ENCODE results near the gene ZDHHC1. TPM values are rescaled to one million over a fixed set of nuclear protein-coding genes. Genes with fewer than 3 reads are reported as not detected.
A peak's percentile ranks its signal among the peaks of the same experiment; 100 is the strongest.

The ZDHHC1 gene
- total and polyA plus RNA-seq, 2 experiments from 2014 or later, result 18.7 to 22.4 TPM

DNA sequence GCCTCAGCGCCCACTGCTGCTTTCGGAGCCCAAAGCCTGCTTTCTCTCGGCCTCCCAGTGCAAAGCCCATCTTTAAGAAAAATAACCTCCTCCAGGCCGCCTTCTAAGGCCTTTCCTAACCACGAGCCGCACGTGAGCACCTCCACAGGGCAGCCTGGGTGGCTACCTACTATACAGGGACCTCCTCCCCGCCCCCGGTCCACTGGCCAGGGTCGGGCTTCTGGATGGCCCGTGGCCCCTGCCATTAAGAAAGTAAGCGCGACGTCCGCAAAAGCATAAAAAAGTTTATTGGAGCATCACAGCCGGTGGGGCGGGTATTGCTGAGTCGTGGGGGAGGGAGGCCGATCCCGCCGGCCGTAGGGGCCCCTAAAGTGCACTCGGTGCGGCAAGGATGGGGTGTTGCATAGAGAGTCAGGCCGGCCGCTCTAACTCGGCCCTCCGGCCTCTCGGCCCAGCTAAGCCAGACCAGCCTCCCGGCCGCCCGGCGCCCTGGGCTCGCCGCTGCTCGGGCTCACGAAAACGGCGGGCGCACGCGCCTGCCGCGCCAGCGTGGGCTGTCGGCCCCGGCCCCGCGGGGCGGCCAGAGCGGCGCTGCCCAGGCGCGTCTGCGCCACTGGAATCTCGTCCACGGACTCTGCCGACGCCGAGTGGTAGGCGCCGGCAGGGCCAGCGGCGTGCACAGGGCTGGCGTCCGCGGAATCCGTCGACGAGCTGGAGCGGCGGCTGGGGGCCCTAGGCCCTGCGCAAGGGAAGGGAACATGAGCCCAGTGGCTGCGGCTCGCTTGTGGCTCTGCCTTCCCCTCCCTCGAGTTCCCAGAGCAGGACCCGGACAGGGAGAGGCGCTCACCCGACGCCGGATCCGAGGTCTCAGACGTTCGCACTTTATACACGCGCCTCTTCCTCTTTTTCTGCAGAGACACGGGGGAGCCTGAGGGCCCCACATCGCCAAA is 21.8 kb downstream of the ZDHHC1 start:
- Histone ChIP-seq H3K4me3 (no peak overlapping the region), H3K36me3 (no peaks in the 10 kb centered on the region), H3K27ac (no peak overlapping the region), H3K27me3 (peaks cover 53% of the 10 kb centered on the region), H3K9me3 (ENCODE audit: low read depth) (no peaks in the 10 kb centered on the region), H3K4me1 (ENCODE audit: low read depth) (peaks cover 14% of the 10 kb centered on the region)
- DNase-seq (ENCODE audit: low read depth in 1 of 2, low spot score in 1 of 2), result peak in 1 of 2 donors; percentile 25
- TF ChIP-seq, protein P1, sequence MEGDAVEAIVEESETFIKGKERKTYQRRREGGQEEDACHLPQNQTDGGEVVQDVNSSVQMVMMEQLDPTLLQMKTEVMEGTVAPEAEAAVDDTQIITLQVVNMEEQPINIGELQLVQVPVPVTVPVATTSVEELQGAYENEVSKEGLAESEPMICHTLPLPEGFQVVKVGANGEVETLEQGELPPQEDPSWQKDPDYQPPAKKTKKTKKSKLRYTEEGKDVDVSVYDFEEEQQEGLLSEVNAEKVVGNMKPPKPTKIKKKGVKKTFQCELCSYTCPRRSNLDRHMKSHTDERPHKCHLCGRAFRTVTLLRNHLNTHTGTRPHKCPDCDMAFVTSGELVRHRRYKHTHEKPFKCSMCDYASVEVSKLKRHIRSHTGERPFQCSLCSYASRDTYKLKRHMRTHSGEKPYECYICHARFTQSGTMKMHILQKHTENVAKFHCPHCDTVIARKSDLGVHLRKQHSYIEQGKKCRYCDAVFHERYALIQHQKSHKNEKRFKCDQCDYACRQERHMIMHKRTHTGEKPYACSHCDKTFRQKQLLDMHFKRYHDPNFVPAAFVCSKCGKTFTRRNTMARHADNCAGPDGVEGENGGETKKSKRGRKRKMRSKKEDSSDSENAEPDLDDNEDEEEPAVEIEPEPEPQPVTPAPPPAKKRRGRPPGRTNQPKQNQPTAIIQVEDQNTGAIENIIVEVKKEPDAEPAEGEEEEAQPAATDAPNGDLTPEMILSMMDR (IDR thresholded peaks at IDR 0.05; ENCODE audit: low read depth, low read length), result no peak

DNA sequence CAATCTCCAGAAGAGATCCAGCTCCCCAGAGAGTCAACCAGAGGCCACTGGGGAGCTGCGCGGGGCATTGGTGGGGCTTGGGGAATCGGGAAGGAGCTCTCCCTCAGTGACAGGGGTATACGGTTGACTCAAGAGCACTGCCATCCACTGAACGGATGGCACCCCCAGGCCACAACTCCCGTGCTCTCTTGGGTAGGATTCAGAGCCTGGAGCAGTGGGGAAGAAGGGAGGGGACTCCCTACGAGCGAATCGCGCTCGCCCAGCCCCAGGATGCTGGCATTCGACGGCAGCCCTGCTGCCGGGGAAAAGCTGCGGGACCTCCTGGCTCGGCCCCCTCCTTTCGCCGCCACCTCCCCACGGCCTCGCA is 22.5 kb downstream of the ZDHHC1 start:
- H3K36me3 ChIP-seq, result no peaks in the 10 kb centered on the region
- DNase-seq (ENCODE audit: low read depth in 1 of 2, low spot score in 1 of 2), result no peak
- H3K4me1 ChIP-seq (ENCODE audit: low read depth), result peaks cover 14% of the 10 kb centered on the region
- no peaks in the 10 kb centered on the region for H3K9me3 ChIP-seq (ENCODE audit: low read depth)
- no peak overlapping the region for H3K27ac ChIP-seq
- peaks cover 53% of the 10 kb centered on the region for H3K27me3 ChIP-seq
- H3K4me3 ChIP-seq, result peak overlapping the region; percentile 12
- TF ChIP-seq, protein P1 (IDR thresholded peaks at IDR 0.05; ENCODE audit: low read depth, low read length), result no peak

DNA sequence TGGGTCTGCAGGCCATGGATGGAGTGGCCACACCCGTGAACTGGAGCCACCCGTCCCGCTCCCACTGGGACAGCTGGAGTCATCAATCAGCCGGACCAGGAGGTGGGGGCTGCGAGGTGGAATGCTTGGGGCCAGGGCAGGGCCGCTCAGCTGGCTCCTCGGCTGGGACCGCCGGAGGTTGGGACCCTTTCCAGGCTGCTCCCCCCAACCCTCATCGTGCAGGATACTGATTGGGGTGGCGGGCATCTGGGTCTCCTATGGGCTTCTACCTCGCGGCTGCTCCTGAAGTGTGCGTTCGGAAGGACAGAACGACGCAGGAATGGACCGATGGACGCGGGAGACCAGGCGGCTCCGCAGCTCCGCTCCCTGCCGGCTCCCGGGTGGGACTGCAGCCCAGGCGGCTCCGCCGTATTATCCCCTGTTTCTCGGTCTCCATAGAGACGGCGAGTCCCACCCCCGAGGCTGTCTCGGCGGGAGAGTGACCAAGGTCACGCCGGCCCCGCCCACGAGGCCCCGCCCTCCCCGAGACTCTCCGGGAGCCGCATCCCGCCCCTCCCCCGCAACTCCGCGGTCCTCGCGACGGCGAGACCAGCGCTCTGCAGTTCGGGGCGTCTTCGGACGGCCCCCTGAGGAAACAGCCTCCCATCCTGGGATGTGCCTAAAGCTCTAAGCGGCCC is 23.0 kb downstream of the ZDHHC1 start, which contains the start of gene TPPP3:
Gene TPPP3 (minus strand): TSS at position 388 of the 677 bp plus-strand sequence. CDS start 2,387 bp downstream, outside the sequence.
- peak; percentile 83 to 87 for DNase-seq (ENCODE audit: low read depth in 1 of 2, low spot score in 1 of 2)
- H3K27me3 ChIP-seq, result peaks cover 54% of the 10 kb centered on the region
- H3K4me1 ChIP-seq (ENCODE audit: low read depth), result peaks cover 14% of the 10 kb centered on the region
- H3K36me3 ChIP-seq, result no peaks in the 10 kb centered on the region
- TF ChIP-seq, protein P1 (IDR thresholded peaks at IDR 0.05; ENCODE audit: low read depth, low read length), result peak; percentile 65
- H3K9me3 ChIP-seq (ENCODE audit: low read depth), result no peaks in the 10 kb centered on the region
- H3K4me3 ChIP-seq, result peak within 1 kb of the TSS; percentile 12
- no peak within 1 kb of the TSS for H3K27ac ChIP-seq

DNA sequence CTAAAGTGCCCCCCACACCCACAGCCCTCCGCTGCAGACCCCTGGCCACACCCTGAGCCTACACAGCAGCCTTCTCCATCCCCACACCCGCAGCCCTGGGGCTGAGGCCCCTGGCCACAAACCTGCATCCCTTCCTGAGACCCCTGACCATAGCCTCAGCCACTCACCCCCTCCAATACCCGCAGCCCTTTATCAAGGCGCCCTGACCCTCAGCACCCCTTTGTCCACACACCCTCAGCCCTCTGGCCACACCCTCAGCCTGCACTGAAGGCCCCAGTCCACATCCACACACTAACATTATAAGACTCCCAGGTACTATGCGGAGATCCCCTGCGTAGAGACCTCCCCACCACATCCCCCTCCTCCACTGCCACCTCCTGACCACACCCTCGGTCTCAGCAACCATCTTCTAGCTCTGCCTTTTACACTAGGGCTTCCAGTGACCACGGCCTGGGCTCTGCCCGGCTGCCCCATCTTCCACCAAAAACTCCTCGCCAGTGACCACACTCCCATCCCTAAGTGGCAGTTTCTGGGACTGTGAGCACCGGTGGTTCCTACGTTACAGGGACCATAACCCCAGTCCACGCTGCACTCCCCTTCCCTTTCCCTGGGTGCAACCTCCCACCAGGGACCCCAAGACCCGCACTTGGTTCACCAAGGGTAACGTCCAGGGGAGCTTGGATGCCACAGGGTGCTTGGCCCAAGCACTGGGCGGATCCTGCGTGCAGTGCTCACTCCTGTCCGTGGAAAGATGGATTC is 23.8 kb downstream of the ZDHHC1 start:
- Histone ChIP-seq H3K4me1 (ENCODE audit: low read depth) (peaks cover 14% of the 10 kb centered on the region), H3K27ac (no peak overlapping the region), H3K4me3 (no peak overlapping the region), H3K36me3 (no peaks in the 10 kb centered on the region), H3K27me3 (peaks cover 62% of the 10 kb centered on the region), H3K9me3 (ENCODE audit: low read depth) (no peaks in the 10 kb centered on the region)
- no peak for DNase-seq (ENCODE audit: low read depth in 1 of 2, low spot score in 1 of 2)
- TF ChIP-seq, protein P1 (IDR thresholded peaks at IDR 0.05; ENCODE audit: low read depth, low read length), result no peak
